HG03159 (cell line): ENCODE results near the gene PEBP1.

Experiments
- ATAC-seq: cut with Tn5 transposase; IDR thresholded peaks from one replicate; pipeline ENCODE4 v1.9.1; 2021; ENCODE audit warnings: mild to moderate bottlenecking, moderate library complexity; ENCODE audit not compliant: unreplicated experiment

Gene PEBP1

GRCh38 chr12:118190266-118190665, 54.3 kb downstream of the PEBP1 start:
- ATAC-seq = no peak

- no peak for ATAC-seq
These were observed 57.6 kb downstream of the PEBP1 start for GRCh38 chr12:118193477-118193876.

- ATAC-seq = no peak
These were observed 58.0 kb downstream of the PEBP1 start for GRCh38 chr12:118193958-118194357.
